T-helper 2 cell treated with Interferon-gamma antibody and Interleukin-4, amounts not matched to agents 5 μg/mL and 100 μg/mL, for 36 hours (primary cell): Measurements from ENCODE around the gene MIF4GD.
"Not testable (repeated sequence)": the region's sequence is repeated elsewhere in the genome, so short reads cannot be mapped to it uniquely, and the experiment has no call there.

Experiments
- DNase-seq: peaks from one replicate; pipeline ENCODE4 v3.0.0; 2021; ENCODE audit warnings: low spot score
- H3K27ac Mint-ChIP-seq: one replicate; pipeline ENCODE4 v1.8.0; 2021; ENCODE audit warnings: mild to moderate bottlenecking, mixed read lengths
- H3K27me3 Mint-ChIP-seq: one replicate; pipeline ENCODE4 v1.8.0; 2021; ENCODE audit warnings: low read depth, mixed read lengths
- H3K36me3 Mint-ChIP-seq: one replicate; pipeline ENCODE4 v1.8.0; 2021; ENCODE audit warnings: low read depth, mixed read lengths
- H3K4me1 Mint-ChIP-seq: one replicate; pipeline ENCODE4 v1.8.0; 2021; ENCODE audit warnings: low read depth, mixed read lengths
- H3K4me3 Mint-ChIP-seq: one replicate; pipeline ENCODE4 v1.8.0; 2022; ENCODE audit warnings: mild to moderate bottlenecking, moderate library complexity, mixed read lengths
- H3K9me3 Mint-ChIP-seq: one replicate; pipeline ENCODE4 v1.8.0; 2021; ENCODE audit warnings: mixed read lengths

The MIF4GD gene

GRCh38 chr17:75300280-75300679 lies 29.2 kb upstream of the MIF4GD start:
- Mint-ChIP-seq H3K36me3 (peaks cover 3% of the 10 kb centered on the region), H3K4me3 (no peak overlapping the region), H3K27me3 (no peaks in the 10 kb centered on the region), H3K27ac (no peak overlapping the region), H3K9me3 (no peaks in the 10 kb centered on the region), H3K4me1 (peaks cover 18% of the 10 kb centered on the region)
- DNase-seq, result no peak

GRCh38 chr17:75295201-75296158 lies 24.4 kb upstream of the MIF4GD start:
- Mint-ChIP-seq H3K27ac (peak overlapping the region; percentile 74), H3K4me3 (peak overlapping the region; percentile 47), H3K4me1 (peaks cover 22% of the 10 kb centered on the region)

GRCh38 chr17:75292810-75293448 lies 21.9 kb upstream of the MIF4GD start:
- not testable (repeated sequence) for H3K4me3 Mint-ChIP-seq, DNase-seq, H3K27me3 Mint-ChIP-seq, H3K27ac Mint-ChIP-seq, H3K36me3 Mint-ChIP-seq, H3K9me3 Mint-ChIP-seq
- peaks cover 27% of the 10 kb centered on the region for H3K4me1 Mint-ChIP-seq

More at GRCh38 chr17:75295201-75296158, 24.4 kb upstream of the MIF4GD start:
- Mint-ChIP-seq H3K27me3 (no peaks in the 10 kb centered on the region), H3K36me3 (peaks cover 1% of the 10 kb centered on the region), H3K9me3 (no peaks in the 10 kb centered on the region)
- DNase-seq, result peak; percentile 72

GRCh38 chr17:75289832-75290337 lies 18.9 kb upstream of the MIF4GD start:
- DNase-seq, result peak; percentile 76
- H3K4me1 Mint-ChIP-seq, result peaks cover 10% of the 10 kb centered on the region
- H3K9me3 Mint-ChIP-seq, result no peaks in the 10 kb centered on the region
- peak overlapping the region; percentile 100 for H3K27ac Mint-ChIP-seq
- H3K4me3 Mint-ChIP-seq, result peak overlapping the region; percentile 99
- H3K27me3 Mint-ChIP-seq, result no peaks in the 10 kb centered on the region
- peaks cover 19% of the 10 kb centered on the region for H3K36me3 Mint-ChIP-seq

- H3K4me3 Mint-ChIP-seq, result peak within 1 kb of the TSS; percentile 99
- H3K9me3 Mint-ChIP-seq, result no peaks in the 10 kb centered on the region
- H3K36me3 Mint-ChIP-seq, result peaks cover 21% of the 10 kb centered on the region
- H3K27me3 Mint-ChIP-seq, result no peaks in the 10 kb centered on the region
- H3K4me1 Mint-ChIP-seq, result peaks cover 9% of the 10 kb centered on the region
- peak within 1 kb of the TSS; percentile 100 for H3K27ac Mint-ChIP-seq
- peak; percentile 98 for DNase-seq
Observed at GRCh38 chr17:75289115-75289831, 18.2 kb upstream of the MIF4GD start, which contains the start of gene SLC25A19. Gene SLC25A19 (minus strand): TSS chr17:75289433. CDS start chr17:75286764, 2,669 bp downstream.

GRCh38 chr17:75288770-75289114 lies 17.7 kb upstream of the MIF4GD start:
- DNase-seq, result peak; percentile 49
- Mint-ChIP-seq H3K9me3 (no peaks in the 10 kb centered on the region), H3K4me1 (peaks cover 7% of the 10 kb centered on the region), H3K4me3 (peak overlapping the region; percentile 99), H3K36me3 (peaks cover 22% of the 10 kb centered on the region), H3K27ac (peak overlapping the region; percentile 100), H3K27me3 (no peaks in the 10 kb centered on the region)

- peak overlapping the region; percentile 99 for H3K4me3 Mint-ChIP-seq
Observed at GRCh38 chr17:75288359-75288758, 17.3 kb upstream of the MIF4GD start.

GRCh38 chr17:75287221-75287620 lies 16.2 kb upstream of the MIF4GD start:
- Mint-ChIP-seq H3K4me3 (peak overlapping the region; percentile 48), H3K27ac (no peak overlapping the region), H3K27me3 (no peaks in the 10 kb centered on the region), H3K9me3 (no peaks in the 10 kb centered on the region), H3K4me1 (peaks cover 7% of the 10 kb centered on the region), H3K36me3 (peaks cover 27% of the 10 kb centered on the region)
- DNase-seq, result no peak

More at GRCh38 chr17:75288359-75288758, 17.3 kb upstream of the MIF4GD start:
- no peak for DNase-seq
- no peaks in the 10 kb centered on the region for H3K9me3 Mint-ChIP-seq
- H3K27ac Mint-ChIP-seq, result peak overlapping the region; percentile 100
- H3K27me3 Mint-ChIP-seq, result no peaks in the 10 kb centered on the region
- H3K4me1 Mint-ChIP-seq, result peaks cover 7% of the 10 kb centered on the region
- peaks cover 25% of the 10 kb centered on the region for H3K36me3 Mint-ChIP-seq

GRCh38 chr17:75285123-75285522 lies 14.1 kb upstream of the MIF4GD start:
- no peak overlapping the region for H3K4me3 Mint-ChIP-seq
- H3K36me3 Mint-ChIP-seq, result peaks cover 33% of the 10 kb centered on the region
- H3K27ac Mint-ChIP-seq, result no peak overlapping the region
- H3K9me3 Mint-ChIP-seq, result no peaks in the 10 kb centered on the region
- no peaks in the 10 kb centered on the region for H3K27me3 Mint-ChIP-seq
- DNase-seq, result no peak
- H3K4me1 Mint-ChIP-seq, result peaks cover 7% of the 10 kb centered on the region

GRCh38 chr17:75280189-75280588 lies 9.2 kb upstream of the MIF4GD start:
- not testable (repeated sequence) for H3K27me3 Mint-ChIP-seq, H3K27ac Mint-ChIP-seq, H3K9me3 Mint-ChIP-seq, DNase-seq, H3K4me3 Mint-ChIP-seq, H3K4me1 Mint-ChIP-seq
- H3K36me3 Mint-ChIP-seq, result peaks cover 20% of the 10 kb centered on the region

- peaks cover 12% of the 10 kb centered on the region for H3K4me1 Mint-ChIP-seq
- H3K36me3 Mint-ChIP-seq, result peaks cover 24% of the 10 kb centered on the region
- no peak overlapping the region for H3K27ac Mint-ChIP-seq
- no peaks in the 10 kb centered on the region for H3K27me3 Mint-ChIP-seq
- no peak overlapping the region for H3K4me3 Mint-ChIP-seq
- H3K9me3 Mint-ChIP-seq, result no peaks in the 10 kb centered on the region
- no peak for DNase-seq
Observed at GRCh38 chr17:75277664-75278071, 6.6 kb upstream of the MIF4GD start.

GRCh38 chr17:75273977-75274708 lies 3.1 kb upstream of the MIF4GD start:
- peak overlapping the region; percentile 13 for H3K4me3 Mint-ChIP-seq
- DNase-seq, result no peak
- peaks cover 23% of the 10 kb centered on the region for H3K36me3 Mint-ChIP-seq
- no peaks in the 10 kb centered on the region for H3K27me3 Mint-ChIP-seq
- H3K4me1 Mint-ChIP-seq, result peaks cover 23% of the 10 kb centered on the region
- peak overlapping the region; percentile 3 for H3K27ac Mint-ChIP-seq
- no peaks in the 10 kb centered on the region for H3K9me3 Mint-ChIP-seq

GRCh38 chr17:75272848-75273184 lies 1.8 kb upstream of the MIF4GD start:
- peak overlapping the region; percentile 70 for H3K27ac Mint-ChIP-seq
- H3K4me3 Mint-ChIP-seq, result peak overlapping the region; percentile 81
- peaks cover 29% of the 10 kb centered on the region for H3K4me1 Mint-ChIP-seq
- H3K9me3 Mint-ChIP-seq, result no peaks in the 10 kb centered on the region
- H3K36me3 Mint-ChIP-seq, result peaks cover 21% of the 10 kb centered on the region
- no peaks in the 10 kb centered on the region for H3K27me3 Mint-ChIP-seq
- no peak for DNase-seq
